ENCODE results near the gene NKD1.

DNA sequence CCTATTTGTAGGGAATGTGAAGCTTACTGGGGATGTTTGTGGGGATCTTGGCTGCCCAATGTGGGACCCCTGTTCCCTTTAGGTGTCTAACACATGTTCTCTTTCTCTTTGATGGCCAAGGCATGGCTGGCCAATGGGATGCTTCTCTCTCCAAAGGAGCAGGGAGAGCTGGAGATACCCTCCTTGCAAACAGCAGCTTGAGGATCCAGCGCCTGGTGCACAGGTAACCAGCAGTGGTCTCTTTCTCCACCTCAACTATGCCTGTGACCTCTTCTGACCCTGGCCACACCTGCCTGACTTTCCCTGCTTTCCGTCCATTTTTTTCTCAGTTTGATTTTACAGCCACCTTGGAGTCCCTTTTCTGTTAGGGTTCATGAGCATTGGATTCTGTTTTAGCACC is 16.8 kb upstream of the NKD1 start:
- TF ChIP-seq SUZ12 (IDR thresholded peaks at IDR 0.05) = no peak
- TF ChIP-seq FOXA1 (IDR thresholded peaks at IDR 0.05) = no peak
